Left lung (tissue), 10 donors: Measurements from ENCODE around the gene CACNA1A. TPM values are rescaled to one million over a fixed set of nuclear protein-coding genes. Genes with fewer than 3 reads are reported as not detected.

ENCODE experiments used
- ATAC-seq: fragments of 200-7000 bp; cut with Tn5 transposase; one replicate; pipeline ENCODE4 v1.9.1; 2020; ENCODE audit warnings: moderate library complexity
- DNase-seq, 4 donors: peaks; one replicate each; pipeline ENCODE4 v3.0.0-alpha.2; 2013 to 2020
- H3K27ac ChIP-seq, 2 donors: fragments of 200-600 bp; sonication (generic) in 1 of 2; one replicate each; pipeline versions ENCODE4 v1.5.0 to v1.8.0; 2020 to 2021
- H3K27me3 ChIP-seq, 2 donors: fragments of 200-600 bp; sonication (generic) in 1 of 2; one replicate each; pipeline versions ENCODE4 v1.5.0 to v1.8.0; 2020 to 2021
- H3K36me3 ChIP-seq, 2 donors: fragments of 200-600 bp; sonication (generic) in 1 of 2; one replicate each; pipeline versions ENCODE4 v1.5.0 to v1.8.0; 2020 to 2021
- H3K4me1 ChIP-seq, 2 donors: fragments of 200-600 bp; one replicate each; pipeline ENCODE4 v1.8.0; 2021
- H3K4me3 ChIP-seq, 2 donors: fragments of 200-600 bp; sonication (generic) in 1 of 2; one replicate each; pipeline versions ENCODE4 v1.5.0 to v1.8.0; 2020 to 2021; ENCODE audit warnings: mild to moderate bottlenecking in 1 of 2
- H3K9me3 ChIP-seq, 2 donors: fragments of 200-600 bp; sonication (generic) in 1 of 2; one replicate each; pipeline versions ENCODE4 v1.5.0 to v1.8.0; 2020 to 2021
- intact Hi-C, 2 donors: fragments of 100-400 bp; cut with DNase I; formaldehyde crosslinking; loops; one replicate each; pipeline versions ENCODE4 v1.11.2 to v1.14.2; 2022
- polyA plus RNA-seq, 6 donors: library from polyadenylated mRNA; unstranded; fragments of 120-200 nt; gene quantifications; one replicate each; pipeline ENCODE4 v1.2.1, GENCODE V29; 2013; ENCODE audit not compliant: insufficient read length in 6 of 6
- total RNA-seq, 2 donors: library from RNA; stranded (reverse); fragmentation: NEBNext Ultra II Directional; extraction: Animal tissue kit (Norgen Biotek cat#: 25700); gene quantifications; one replicate each; pipeline ENCODE4 v1.2.1, GENCODE V29; 2021
- TF ChIP-seq, protein P1 (sequence below), 2 donors: fragments of 200-600 bp; sonication (generic) in 1 of 2; IDR thresholded peaks; one replicate each; pipeline versions ENCODE4 v1.5.0 to v1.8.0; 2021; ENCODE audit warnings: antibody characterized with exemption in 2 of 2
- donor health status: DM: no; HTN: yes; CAD: no.
- donor health status: DM: no; HTN: no; CAD: no.

Gene CACNA1A
- total and polyA plus RNA-seq, 8 donors = 0.20 to 5.4 (median 3.9) TPM

DNA sequence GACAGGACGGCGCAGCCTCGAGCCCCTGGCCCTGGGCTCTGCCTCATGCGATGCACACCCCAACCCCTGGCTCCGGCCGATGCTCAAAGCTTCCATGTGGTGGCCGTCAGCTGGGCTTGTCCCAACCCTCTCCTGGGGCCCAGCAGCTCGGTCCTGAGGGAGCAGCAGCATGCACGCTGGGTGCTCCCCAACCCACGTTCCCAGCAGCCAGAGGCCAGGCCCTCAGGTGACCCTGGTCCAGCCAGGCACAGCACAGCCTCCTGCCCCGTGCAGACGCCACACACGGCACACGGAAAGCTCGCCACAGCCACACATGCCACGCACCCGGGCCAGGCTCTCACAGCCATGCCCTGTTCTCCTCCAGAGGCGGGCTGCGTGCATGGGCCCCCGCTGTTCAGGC, 295.3 kb downstream of the CACNA1A start:
- no peaks in the 10 kb centered on the region for H3K27me3 ChIP-seq
- H3K4me3 ChIP-seq = no peak overlapping the region
- intact Hi-C loops = no loop called here
- H3K4me1 ChIP-seq = peaks cover 0 to 22% of the 10 kb centered on the region in 2 donors
- DNase-seq (no peak), ATAC-seq (no peak)
- H3K27ac ChIP-seq = no peak overlapping the region
- H3K36me3 ChIP-seq = no peaks in the 10 kb centered on the region
- TF ChIP-seq, protein P1, sequence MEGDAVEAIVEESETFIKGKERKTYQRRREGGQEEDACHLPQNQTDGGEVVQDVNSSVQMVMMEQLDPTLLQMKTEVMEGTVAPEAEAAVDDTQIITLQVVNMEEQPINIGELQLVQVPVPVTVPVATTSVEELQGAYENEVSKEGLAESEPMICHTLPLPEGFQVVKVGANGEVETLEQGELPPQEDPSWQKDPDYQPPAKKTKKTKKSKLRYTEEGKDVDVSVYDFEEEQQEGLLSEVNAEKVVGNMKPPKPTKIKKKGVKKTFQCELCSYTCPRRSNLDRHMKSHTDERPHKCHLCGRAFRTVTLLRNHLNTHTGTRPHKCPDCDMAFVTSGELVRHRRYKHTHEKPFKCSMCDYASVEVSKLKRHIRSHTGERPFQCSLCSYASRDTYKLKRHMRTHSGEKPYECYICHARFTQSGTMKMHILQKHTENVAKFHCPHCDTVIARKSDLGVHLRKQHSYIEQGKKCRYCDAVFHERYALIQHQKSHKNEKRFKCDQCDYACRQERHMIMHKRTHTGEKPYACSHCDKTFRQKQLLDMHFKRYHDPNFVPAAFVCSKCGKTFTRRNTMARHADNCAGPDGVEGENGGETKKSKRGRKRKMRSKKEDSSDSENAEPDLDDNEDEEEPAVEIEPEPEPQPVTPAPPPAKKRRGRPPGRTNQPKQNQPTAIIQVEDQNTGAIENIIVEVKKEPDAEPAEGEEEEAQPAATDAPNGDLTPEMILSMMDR (IDR thresholded peaks at IDR 0.05) = no peak
- H3K9me3 ChIP-seq = no peaks in the 10 kb centered on the region

DNA sequence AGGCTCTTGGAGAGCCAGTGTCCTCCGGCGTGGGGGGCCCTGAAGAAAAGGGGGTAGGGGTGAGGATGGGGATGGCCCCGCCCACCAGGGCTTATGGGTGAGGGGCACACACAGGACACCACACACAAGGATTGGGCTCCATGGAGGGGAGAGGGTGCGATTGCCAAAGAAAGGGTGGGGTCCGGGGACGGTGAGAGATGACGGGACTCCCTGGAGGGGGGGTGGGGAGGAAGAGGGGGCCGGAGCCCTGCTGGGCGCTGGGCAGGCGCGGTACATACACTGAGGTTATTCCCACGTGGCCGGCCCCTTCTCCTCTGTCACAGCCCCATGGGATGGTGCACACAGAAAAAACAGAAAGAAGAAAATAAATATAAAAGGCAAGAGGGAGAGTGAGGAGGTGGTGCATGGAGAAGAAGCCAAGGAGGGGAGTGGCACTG, 295.9 kb downstream of the CACNA1A start:
- no peaks in the 10 kb centered on the region for H3K9me3 ChIP-seq
- H3K4me3 ChIP-seq = no peak overlapping the region
- TF ChIP-seq, protein P1 (IDR thresholded peaks at IDR 0.05) = no peak
- ATAC-seq (no peak), DNase-seq (no peak)
- no peak overlapping the region for H3K27ac ChIP-seq
- H3K27me3 ChIP-seq = no peaks in the 10 kb centered on the region
- intact Hi-C loops = no loop called here
- no peaks in the 10 kb centered on the region for H3K36me3 ChIP-seq
- peaks cover 0 to 22% of the 10 kb centered on the region in 2 donors for H3K4me1 ChIP-seq

DNA sequence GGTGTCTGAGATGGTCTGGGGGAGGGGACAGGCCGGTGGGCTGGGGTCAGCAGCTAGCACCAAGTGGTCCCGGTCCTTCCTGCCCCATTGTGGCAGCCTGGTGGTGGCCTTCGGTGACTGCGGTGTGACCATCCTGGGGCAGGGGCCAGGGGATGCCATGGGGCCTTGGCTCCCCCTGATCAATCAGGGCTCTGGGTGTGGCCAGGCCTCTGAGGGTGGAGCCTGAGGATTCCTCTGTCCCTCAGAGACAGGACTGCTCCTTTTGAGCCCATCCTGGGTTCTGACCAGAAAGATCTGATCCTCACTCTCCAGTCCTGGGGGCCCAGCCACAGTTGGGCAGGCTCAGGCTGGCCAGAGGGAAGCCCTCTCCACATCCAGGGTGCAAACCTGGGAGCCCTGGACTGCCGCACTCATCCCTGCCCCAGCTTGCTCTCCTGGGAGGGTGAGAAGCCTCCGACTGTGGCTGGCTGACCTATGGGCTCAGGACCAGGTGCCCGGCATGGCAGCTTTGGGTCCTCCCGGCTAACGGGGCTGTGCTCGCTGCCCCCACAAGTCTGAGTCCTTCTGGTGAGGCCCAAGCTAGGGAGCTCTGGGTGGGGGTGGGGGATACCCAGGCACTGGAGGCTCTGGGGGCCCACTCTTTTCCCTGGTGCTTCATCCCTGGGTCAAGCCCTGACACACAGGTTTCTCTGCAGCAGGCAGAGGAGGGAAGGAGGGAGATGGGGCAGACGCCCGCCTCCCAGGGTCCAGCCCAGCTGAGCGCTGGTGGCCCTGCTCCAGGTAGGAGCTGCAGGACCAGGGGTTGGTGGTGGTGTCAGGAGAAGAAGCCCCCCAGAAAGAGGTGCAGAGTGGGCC, 296.6 kb downstream of the CACNA1A start:
- Histone ChIP-seq H3K9me3 (no peaks in the 10 kb centered on the region), H3K4me1 (peaks cover 0 to 22% of the 10 kb centered on the region in 2 donors), H3K27ac (no peak overlapping the region), H3K36me3 (no peaks in the 10 kb centered on the region), H3K4me3 (no peak overlapping the region), H3K27me3 (no peaks in the 10 kb centered on the region)
- intact Hi-C loops = no loop called here
- no peak for ATAC-seq
- TF ChIP-seq, protein P1 (IDR thresholded peaks at IDR 0.05) = no peak
- DNase-seq = no peak

DNA sequence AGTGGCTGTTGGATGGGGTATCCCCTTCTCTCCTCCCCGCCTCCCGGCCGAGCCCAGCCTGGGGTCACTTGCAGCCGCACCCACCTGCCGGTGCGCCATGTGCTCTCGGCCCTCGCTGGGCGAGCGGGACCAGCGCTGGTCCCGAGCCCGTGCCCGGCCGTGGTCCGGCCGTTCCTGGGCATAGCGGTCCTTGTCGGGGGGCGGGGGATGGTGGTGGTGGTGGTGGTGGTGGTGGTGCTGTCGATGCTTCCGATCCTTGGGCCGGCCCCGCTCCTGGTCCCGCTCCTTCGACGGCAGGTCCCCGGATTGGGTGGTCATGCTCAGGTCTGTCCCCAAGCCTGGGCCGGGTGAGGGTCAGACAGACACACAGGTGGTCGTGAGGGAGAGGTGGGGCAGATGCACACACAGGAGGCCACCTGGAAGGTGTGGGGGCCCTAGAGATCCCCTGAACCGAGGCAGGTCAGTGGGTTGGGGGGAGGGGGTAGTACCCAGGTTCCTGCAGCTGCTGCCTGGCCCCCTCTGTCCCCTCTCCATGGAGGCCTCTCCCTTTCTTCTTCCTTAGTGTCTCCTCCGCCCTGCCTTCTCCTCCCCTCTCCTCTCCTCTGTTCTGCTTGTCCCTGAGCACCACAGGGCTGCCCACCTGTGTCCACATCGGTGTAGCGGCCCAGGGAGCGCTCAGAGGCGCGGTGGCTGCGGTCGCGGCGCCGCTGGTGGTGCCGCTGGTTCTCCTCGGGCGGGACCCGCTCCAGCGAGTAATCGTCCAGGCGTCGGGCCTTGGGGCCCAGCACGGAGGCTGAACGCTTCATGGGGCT, 297.4 kb downstream of the CACNA1A start:
- ATAC-seq = no peak
- H3K9me3 ChIP-seq = no peaks in the 10 kb centered on the region
- peaks cover 0 to 22% of the 10 kb centered on the region in 2 donors for H3K4me1 ChIP-seq
- no peaks in the 10 kb centered on the region for H3K27me3 ChIP-seq
- no peak for DNase-seq
- H3K4me3 ChIP-seq = peak overlapping the region; percentile 14 to 42
- peak overlapping the region; percentile 67 to 96 for H3K27ac ChIP-seq
- TF ChIP-seq, protein P1 (IDR thresholded peaks at IDR 0.05) = no peak
- H3K36me3 ChIP-seq = no peaks in the 10 kb centered on the region
- intact Hi-C loops = no loop called here
